NCI-H460 (cell line): ENCODE results near the gene F2R. TPM values are rescaled to one million over a fixed set of nuclear protein-coding genes. Genes with fewer than 3 reads are reported as not detected.
"Not testable (repeated sequence)": the region's sequence is repeated elsewhere in the genome, so short reads cannot be mapped to it uniquely, and the experiment has no call there.

ENCODE experiments used
- DNase-seq: peaks from one replicate; pipeline ENCODE4 v3.0.0-alpha.2; 2016; ENCODE audit warnings: low read depth; ENCODE audit errors: extremely low read depth
- total RNA-seq: library from RNA; depleted of rRNA; stranded (reverse); fragments of >200 nt; shearing (Covaris generic); gene quantifications from 2 replicates; pipeline ENCODE4 v1.2.3, GENCODE V29; 2014

F2R gene
- total RNA-seq, 1 experiment from 2014 or later, result 8.1 TPM

DNA sequence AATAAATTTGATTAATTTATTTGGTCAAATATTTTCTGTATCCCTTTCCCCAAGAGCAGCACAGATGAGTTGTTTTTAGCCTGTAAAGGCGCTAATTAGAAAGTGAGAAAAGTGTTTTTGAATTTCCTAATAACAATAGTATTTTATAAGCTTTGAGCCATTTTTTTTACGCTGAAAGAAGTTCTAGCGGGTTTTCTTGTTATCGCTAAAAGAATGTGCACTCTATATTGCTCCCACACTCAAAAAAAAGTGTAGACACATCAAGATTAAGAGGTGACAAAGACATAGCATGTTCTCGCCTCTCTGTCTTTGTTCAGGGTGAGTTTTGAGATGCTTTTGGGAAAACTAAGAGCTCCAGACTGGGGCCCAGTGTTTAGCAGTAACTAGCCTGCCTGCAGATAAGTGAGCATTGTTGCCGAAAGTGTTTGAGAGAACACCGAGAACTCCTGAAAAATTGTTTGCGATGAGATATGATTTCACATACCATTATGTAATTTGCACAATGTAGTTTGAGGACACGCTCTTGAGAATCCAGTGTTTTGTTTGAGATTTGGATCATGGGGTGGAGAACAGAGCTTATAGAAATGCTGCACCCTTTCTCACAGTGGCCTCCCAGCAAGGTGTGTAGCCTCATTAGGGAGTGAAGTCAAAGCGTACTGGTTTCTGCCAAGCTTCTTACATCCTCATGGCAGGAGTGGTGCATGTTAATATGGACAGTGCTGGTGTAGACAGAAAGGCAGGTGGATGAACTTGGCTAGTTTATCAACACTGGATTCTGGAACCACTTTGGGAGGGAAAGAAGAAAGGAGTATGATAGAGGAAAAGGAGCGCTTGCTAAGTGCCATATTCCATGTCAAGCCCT lies 1.5 kb downstream of the F2R start:
- DNase-seq, result no peak

DNA sequence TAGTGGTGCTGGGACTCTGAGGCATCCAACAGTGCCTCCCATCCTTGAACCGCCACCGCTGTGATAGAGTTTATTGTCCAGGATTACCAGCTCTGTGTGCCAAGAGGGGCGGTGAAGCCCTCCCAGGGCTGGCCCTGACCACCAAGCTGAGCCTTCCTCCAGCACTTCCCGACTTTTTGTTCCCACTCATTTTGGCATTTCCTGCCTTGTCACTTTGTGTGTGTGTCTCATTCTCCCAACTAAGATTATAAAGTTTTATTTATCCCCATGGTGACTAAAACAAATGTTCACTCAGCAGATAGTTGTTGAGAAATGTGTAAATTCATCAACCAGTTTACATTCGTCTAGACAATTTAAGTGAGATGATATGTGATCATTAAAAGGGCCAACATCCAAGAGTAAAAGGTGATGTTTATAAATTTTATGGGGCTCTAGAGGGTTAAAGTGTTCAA lies 2.5 kb downstream of the F2R start:
- no peak for DNase-seq

DNA sequence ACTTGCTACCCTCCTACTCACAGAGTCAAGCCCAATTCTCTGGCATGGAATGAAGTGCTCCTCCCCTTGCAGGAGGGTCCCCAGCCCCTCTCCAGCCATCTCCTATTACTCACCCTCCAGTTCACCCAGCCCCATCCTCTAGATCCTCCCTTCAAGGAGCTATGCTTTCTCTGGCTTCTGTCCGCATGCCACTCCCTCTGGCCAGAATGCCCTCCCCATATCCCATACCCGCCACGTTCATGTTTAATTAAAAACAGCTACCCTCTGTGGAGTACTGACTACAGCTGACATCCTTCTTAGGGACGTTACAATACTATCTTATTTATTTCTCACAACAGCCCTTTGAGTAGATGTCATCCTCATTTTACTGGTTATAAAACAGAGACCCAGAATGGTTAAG lies 3.0 kb downstream of the F2R start:
- DNase-seq, result no peak

DNA sequence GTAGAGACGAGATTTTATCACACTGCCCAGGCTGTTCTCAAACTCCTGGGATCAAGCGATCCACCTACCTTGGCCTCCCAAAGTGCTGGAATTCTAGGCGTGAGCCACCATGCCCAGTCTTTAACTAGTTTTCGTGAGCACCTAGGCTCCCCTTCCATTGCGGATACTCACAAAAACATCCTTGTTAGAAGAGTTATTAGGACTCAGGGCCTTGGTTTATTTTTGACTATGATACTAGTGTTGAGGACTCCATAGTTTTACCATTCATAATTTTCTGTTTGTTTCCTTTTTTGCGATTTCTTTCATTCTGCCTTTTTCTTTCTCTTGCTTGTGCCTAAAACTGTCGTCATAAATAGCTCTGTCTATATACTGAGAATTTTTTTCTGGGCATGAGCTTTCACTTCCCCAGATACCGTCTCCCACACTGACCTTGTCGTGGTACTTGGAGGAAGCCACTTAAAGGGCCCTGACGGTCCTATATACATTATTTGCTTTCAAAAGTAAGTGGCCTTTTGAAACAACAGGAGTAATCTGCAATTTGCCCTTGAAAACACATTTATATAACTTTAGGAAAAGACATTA lies 5.2 kb downstream of the F2R start:
- no peak for DNase-seq

DNA sequence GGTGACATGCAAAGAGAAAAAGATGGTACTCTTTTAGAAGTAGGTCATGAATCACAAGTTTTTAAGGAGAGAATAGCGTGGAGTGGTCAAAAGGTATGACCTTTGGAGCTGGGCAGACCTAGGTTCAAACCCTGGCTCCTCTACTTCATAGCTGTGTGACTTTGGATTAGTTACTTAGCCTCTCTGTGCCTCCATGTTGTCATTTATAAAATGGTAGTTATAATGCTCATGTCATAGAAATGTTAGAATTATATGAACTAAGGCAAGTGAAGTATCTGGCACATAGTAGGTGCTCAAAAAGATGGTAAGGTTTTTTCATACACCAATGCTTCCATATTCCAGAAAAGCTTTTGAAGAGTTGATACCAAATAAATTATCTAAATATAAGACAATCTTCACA lies 7.3 kb downstream of the F2R start:
- no peak for DNase-seq

DNA sequence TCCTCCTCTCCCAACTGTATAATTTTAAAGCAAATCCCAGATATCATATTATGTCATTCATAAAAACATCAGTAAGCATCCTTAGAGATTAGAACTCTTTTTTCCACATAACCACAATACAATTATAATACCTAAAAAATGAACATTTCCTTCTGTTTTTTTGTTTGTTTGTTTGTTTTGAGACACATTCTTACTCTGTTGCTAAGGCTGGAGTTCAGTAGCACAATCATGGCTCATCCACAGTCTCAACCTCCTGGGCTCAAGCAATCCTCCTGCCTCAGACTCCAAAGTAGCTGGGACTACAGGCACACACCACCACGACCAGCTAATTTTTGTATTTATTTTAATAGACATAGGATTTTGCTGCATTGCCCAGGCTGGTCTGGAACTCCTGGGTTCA lies 8.0 kb downstream of the F2R start:
- DNase-seq, result no peak

DNA sequence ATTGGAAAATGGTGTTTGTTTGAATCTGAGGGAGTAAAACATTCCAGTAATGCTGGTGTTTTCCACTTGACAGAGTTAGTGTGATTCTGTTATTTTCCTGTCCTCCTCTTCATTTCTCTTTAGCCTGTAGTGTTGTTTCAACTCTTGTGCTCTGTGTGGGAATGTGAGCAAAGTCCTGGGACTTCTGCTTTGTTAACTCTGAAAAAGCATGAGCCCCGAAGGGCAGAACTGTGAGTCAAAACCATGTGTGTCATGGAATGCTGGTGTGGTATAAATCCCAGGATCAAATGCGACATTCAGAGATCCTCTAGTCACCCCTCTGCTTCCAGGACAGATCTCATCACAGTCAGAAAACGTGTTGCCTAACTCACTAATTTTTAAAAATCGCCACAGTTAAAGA lies 8.9 kb downstream of the F2R start:
- DNase-seq, result no peak

DNA sequence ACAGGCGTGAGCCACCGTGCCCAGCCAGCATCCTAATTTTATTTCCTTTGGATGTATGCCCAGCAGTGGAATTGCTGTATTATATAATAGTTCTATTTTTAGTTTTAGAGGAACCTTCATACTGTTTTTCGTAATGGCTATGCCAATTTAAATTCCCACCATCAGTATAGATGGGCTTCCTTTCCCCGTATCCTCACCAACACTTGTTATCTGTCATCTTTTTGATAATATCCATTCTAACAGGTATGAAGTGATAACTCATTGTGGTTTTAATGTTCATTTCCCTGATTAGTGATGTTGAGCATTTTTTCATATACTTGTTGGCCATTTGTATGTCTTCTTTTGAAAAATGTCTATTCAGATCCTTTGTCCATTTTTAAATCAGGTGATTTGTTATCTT lies 13.0 kb downstream of the F2R start:
- no peak for DNase-seq

DNA sequence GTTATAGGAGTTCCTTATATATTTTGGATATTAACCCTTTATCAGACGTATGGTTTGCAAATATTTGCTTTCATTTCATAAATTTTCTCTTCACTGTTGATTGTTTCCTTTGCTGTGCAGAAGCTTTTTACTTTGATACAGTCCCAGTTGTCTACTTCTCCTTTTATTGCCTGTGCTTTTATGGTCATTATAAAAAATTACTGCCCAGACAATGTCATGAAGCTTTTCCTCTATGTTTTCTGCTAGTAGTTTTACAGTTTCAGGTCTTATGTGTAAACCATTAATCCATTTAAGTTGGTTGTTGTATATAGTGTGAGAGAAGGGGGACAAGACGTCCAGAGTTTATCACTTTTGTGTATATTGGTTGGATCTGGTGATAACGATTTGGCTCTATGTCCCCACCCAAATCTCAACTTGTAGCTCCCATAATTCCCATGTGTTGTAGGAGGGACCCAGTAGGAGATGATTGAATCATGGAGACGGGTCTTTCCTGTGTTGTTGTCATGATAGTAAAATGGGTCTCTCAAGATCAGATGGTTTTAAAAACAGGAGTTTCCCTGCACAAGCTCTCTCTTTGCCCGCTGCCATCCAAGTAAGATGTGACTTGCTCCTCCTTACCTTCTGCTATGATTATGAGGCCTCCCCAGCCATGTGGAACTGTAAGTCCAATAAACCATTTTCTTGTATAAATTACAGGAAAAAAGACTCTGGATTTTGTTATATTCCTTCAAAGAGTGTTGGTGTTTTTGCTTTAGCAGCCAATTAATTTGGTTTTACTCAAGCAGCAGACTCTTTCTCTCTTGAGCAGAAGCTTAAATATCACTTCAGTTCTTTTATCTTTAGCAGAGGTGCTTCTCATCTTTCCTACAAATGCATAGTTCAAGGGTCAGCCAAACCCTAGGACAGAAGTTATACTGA lies 13.7 kb downstream of the F2R start:
- no peak for DNase-seq

DNA sequence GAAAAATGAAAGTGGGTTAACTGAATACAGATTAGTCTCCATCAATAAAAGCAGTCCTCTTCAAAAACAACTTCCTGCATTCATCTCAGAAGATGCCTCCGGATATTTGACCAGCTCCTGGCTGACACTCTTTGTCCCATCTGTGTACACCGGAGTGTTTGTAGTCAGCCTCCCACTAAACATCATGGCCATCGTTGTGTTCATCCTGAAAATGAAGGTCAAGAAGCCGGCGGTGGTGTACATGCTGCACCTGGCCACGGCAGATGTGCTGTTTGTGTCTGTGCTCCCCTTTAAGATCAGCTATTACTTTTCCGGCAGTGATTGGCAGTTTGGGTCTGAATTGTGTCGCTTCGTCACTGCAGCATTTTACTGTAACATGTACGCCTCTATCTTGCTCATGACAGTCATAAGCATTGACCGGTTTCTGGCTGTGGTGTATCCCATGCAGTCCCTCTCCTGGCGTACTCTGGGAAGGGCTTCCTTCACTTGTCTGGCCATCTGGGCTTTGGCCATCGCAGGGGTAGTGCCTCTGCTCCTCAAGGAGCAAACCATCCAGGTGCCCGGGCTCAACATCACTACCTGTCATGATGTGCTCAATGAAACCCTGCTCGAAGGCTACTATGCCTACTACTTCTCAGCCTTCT lies 16.6 kb downstream of the F2R start:
- no peak for DNase-seq

DNA sequence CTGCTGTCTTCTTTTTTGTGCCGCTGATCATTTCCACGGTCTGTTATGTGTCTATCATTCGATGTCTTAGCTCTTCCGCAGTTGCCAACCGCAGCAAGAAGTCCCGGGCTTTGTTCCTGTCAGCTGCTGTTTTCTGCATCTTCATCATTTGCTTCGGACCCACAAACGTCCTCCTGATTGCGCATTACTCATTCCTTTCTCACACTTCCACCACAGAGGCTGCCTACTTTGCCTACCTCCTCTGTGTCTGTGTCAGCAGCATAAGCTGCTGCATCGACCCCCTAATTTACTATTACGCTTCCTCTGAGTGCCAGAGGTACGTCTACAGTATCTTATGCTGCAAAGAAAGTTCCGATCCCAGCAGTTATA lies 17.1 kb downstream of the F2R start:
- no peak for DNase-seq

DNA sequence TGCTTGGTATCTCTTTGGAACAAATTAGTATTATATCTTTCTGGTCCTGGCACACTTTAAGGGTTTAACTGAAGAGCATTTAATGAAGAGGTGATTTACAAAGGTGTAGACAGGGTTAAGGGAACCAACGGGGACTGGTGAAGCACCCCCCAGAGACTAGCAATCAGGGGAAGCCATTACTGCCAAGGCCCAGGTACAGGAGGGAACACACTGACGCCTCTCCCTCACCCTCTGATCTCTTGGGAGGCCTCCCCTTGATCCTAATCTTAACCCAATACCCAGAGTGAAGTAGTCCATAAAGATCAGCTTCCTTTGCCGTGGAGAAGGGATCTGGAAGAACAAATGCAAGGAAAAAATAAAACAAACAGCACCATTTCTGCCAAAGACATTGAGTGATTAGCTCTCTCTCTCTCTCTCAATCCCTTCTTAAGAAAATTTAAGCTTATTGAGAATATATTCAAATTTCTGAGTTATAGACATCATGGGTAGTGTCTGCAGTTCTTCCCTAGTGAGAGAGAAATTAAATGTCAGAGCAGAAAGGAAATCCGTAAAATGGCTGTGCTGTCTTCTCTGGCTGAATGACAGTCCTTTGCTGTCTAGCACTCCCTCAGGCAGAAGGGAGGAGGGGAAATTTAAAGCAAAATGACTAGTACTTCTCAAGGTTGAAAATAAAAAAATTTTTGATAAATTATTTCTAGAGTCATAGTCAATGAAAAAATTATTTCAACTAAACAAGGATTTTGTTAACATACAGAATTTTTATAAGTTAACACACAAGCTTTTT lies 20.0 kb downstream of the F2R start:
- no peak for DNase-seq

DNA sequence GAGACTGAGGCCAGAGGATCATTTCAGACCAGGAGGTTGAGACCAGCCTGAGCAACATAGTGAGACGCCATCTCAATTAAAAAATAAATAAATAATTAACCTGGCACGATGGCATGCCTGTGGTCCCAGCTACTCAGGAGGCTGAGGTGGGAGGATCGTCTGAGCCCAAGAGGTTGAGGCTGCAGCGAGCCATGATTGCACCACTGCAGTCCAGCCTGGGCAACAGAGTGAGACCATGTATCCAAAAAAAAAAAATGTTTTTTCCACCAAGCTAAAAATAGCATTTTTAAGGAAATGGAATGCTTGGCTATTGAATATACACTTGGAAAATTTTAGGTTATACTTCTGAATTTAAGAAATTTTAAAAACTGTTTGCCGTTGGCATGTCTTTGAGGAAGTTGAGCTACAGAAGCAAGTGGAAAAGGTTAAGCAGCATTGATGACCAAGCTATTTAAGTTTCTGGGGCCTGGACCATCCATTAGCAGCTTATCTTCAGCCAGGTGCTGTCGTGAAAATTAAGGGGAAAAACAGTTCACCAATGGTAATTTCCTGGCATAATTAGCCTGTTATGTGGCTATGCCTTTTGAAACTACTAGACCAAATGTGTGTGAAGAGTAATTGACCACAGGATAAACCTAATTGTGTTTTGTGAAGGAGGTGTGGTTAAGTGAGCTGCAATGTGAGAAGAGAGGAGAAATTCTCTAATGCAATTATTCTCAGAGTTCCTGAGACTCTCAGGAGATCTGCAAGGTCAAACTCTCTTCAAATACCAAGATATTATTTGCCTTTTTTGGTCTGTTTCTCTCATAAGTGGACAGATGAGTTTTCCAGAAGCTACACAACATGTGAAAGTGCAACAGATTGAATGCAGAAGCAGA lies 21.0 kb downstream of the F2R start:
- DNase-seq, result no peak

DNA sequence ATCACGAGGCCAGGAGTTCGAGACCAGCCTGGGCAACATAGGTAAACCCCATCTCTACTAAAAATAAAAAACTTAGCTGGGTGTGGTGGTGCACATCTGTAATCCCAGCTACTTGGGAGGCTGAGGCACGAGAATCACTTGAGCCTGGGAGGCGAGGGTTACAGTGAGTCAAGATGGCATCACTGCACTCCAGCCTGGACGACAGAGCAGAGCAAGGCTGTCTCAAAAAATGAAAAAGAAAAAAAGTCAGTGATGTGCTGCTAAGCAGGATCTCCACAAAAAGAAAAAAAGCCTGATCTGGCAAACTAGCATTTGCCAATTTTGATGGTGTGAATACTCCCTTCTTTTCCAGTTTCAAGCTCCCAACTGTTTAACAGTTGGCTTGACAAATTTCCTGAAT lies 21.9 kb downstream of the F2R start:
- no peak for DNase-seq

DNA sequence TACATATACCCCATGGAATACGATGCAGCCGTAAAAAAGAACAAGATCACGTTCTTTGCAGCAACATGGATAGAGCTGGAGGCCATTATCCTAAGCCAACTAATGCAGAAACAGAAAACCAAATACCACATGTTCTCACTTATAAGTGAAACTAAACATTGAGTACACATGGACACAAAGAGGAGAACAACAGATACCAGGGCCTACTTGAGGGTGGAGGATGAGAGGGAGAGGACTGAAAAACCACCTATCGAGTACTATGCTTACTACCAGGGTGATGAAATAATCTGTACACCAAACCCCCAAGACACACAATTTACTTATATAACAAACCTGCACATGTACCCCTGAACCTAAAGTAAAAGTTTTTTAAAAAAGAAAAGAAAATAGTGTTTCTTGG lies 25.6 kb downstream of the F2R start:
- DNase-seq, result not testable (repeated sequence)

DNA sequence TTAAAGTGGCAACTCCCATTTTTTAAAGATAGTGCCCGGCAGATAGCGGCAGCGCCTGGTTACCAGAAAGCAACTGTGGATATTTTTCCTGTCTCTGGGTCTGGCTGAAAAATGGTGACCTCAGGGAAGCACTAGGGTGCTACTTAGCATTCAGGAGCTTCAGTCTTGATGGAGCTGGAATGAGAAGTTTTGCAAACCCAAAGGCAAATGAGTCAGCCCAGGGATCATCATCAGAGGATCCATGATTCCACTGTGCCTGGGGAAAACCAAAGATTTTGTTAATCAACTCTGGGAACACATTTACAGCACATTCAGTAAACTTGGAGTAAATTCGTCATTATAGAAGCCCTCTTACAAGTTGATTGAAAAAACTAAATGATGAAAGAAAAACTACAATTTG lies 26.7 kb downstream of the F2R start:
- DNase-seq, result no peak

DNA sequence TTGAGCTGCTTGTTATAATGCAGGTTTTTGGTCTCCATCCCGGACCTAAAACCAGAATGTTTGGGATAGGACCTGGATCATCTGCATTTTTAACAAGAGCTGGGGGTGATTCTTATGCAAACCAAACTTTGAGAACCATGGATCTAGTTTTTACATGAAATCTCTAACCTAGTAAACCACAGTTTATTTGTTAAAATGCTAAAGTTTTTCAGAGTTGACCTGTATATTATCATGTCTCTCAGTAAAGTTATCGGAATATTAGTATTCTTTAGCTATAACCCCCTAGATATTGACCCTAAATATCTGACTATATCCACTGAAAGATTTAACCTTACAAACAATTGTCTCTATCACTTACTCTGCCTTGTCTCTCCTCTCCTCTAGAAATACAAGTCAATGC lies 28.7 kb downstream of the F2R start:
- no peak for DNase-seq

DNA sequence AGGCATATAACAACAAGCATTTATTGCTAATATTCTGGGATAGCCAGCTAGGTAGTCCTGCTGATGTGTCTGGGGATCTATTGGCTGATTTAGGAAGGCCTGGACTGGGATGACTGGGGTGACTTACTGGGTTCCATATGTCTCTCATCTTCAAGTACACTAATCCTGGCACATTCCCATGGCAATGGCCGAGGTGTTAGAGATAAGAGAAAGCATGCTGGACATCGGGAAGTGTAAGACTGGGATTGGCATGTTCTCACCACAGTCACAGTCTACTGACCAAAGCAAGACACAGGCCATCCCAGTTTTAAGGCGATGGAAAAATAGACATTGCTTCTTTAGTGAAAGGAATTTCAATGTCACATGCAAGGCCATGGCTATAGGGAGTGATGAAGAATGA lies 29.7 kb downstream of the F2R start:
- no peak for DNase-seq

DNA sequence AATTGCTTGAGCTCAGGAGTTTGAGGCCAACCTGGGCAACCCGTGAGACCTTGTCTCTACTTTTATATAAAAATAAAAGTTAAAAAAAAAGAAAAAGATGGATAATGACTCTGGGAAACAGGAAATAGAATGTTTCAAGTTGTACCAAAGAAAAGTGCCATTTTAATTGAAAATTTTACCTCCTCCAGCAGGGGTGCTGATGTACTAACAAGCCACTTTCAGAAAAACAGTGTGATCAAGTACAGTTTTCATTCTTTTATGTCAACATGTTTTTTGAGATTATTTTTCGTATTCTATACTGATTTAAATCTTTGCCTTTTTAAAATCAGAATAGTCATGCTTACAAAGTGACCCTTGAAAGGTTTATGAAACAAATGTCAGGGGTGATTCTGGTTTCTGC lies 30.8 kb downstream of the F2R start:
- no peak for DNase-seq
